AG20443 (cell line): ENCODE data around the gene SYT4.
"Not testable (repeated sequence)": the region's sequence is repeated elsewhere in the genome, so short reads cannot be mapped to it uniquely, and the experiment has no call there.

ENCODE experiments used
- DNase-seq: peaks from one replicate; pipeline ENCODE4 v3.0.0; 2012; ENCODE audit warnings: low spot score, mixed read lengths

SYT4 gene

GRCh38 chr18:43277164-43277600 lies at the start of gene SYT4:
SYT4 (minus strand) TSS chr18:43277490; CDS start chr18:43277281, 209 bp downstream.
- DNase-seq: peak; percentile 73

- no peak for DNase-seq
These were observed 44.8 kb upstream of the SYT4 start for GRCh38 chr18:43322132-43322531.

GRCh38 chr18:43314941-43315340 lies 37.7 kb upstream of the SYT4 start:
- peak; percentile 8 for DNase-seq

- DNase-seq: peak; percentile 2
These were observed 35.6 kb upstream of the SYT4 start for GRCh38 chr18:43312891-43313290.

GRCh38 chr18:43310239-43310638 lies 32.9 kb upstream of the SYT4 start:
- no peak for DNase-seq

GRCh38 chr18:43303376-43303775 lies 26.1 kb upstream of the SYT4 start:
- DNase-seq: no peak

GRCh38 chr18:43286187-43286586 lies 8.9 kb upstream of the SYT4 start:
- not testable (repeated sequence) for DNase-seq

- no peak for DNase-seq
These were observed 6.0 kb upstream of the SYT4 start for GRCh38 chr18:43283299-43283698.

GRCh38 chr18:43279015-43279744 lies 1.9 kb upstream of the SYT4 start:
- no peak for DNase-seq

GRCh38 chr18:43278355-43278754 lies 1.1 kb upstream of the SYT4 start:
- no peak for DNase-seq

- no peak for DNase-seq
These were observed 799 bp downstream of the SYT4 start for GRCh38 chr18:43276491-43276890.

GRCh38 chr18:43275546-43275945 lies 1.7 kb downstream of the SYT4 start:
- no peak for DNase-seq

GRCh38 chr18:43274526-43274925 lies 2.8 kb downstream of the SYT4 start:
- no peak for DNase-seq

- DNase-seq: peak; percentile 39
These were observed 5.5 kb downstream of the SYT4 start for GRCh38 chr18:43271593-43272432.

GRCh38 chr18:43267818-43268217 lies 9.5 kb downstream of the SYT4 start:
- DNase-seq: no peak

- DNase-seq: no peak
These were observed 11.8 kb downstream of the SYT4 start for GRCh38 chr18:43265465-43265864.

GRCh38 chr18:43248610-43249249 lies 28.6 kb downstream of the SYT4 start:
- no peak for DNase-seq

- DNase-seq: no peak
These were observed 29.3 kb downstream of the SYT4 start for GRCh38 chr18:43247944-43248343.

- DNase-seq: no peak
These were observed 38.9 kb downstream of the SYT4 start for GRCh38 chr18:43238429-43238828.

GRCh38 chr18:43236921-43237320 lies 40.4 kb downstream of the SYT4 start:
- no peak for DNase-seq

GRCh38 chr18:43234889-43235288 lies 42.4 kb downstream of the SYT4 start:
- DNase-seq: no peak

GRCh38 chr18:43222501-43222900 lies 54.8 kb downstream of the SYT4 start:
- DNase-seq: no peak

GRCh38 chr18:43220691-43221090 lies 56.6 kb downstream of the SYT4 start:
- no peak for DNase-seq
